OCI-LY3 (cell line): ENCODE data around the gene ZCCHC14.

ENCODE experiments used
- H2AFZ ChIP-seq: fragments of 200-600, 300-600 bp; shearing (Covaris generic); 2 replicates; pipeline ENCODE4 v1.6.0; 2014; ENCODE audit warnings: antibody characterized with exemption, low read depth, low read length
- H3K27ac ChIP-seq: fragments of 200-600, 300-600 bp; sonication (generic); 2 replicates; pipeline ENCODE4 v1.5.1; 2014; ENCODE audit warnings: mild to moderate bottlenecking, low read length, moderate library complexity, mixed read lengths
- H3K27me3 ChIP-seq: fragments of 200-600, 300-600 bp; sonication (generic); 2 replicates; pipeline ENCODE4 v1.6.1; 2014; ENCODE audit warnings: low read depth, low read length, mixed read lengths
- H3K36me3 ChIP-seq: fragments of 200-600, 300-600 bp; sonication (generic); replicated peaks from 2 replicates; pipeline ENCODE3; 2014; ENCODE audit warnings: low read depth, low read length, mixed read lengths
- H3K4me1 ChIP-seq: fragments of 300-600, 200-600 bp; sonication (generic); 2 replicates; pipeline ENCODE4 v1.6.1; 2014; ENCODE audit warnings: low read length, mixed read lengths
- H3K4me2 ChIP-seq: fragments of 200-600, 300-600 bp; sonication (generic); 2 replicates; pipeline ENCODE4 v1.6.1; 2014; ENCODE audit warnings: low read length, mixed read lengths
- H3K4me3 ChIP-seq: fragments of 300-600, 200-600 bp; sonication (generic); 2 replicates; pipeline ENCODE4 v1.5.1; 2014; ENCODE audit warnings: antibody characterized with exemption, mild to moderate bottlenecking, low read length, moderate library complexity
- H3K79me2 ChIP-seq: fragments of 300-600, 200-600 bp; shearing (Covaris generic); 2 replicates; pipeline ENCODE4 v1.6.1; 2014; ENCODE audit warnings: mild to moderate bottlenecking, low read length, mixed read lengths
- H3K9ac ChIP-seq: fragments of 300-600, 200-600 bp; shearing (Covaris generic); 2 replicates; pipeline ENCODE4 v1.6.0; 2014; ENCODE audit warnings: mild to moderate bottlenecking, low read length, moderate library complexity
- H3K9me3 ChIP-seq: fragments of 200-600, 300-600 bp; shearing (Covaris generic); 2 replicates; pipeline ENCODE4 v1.6.1; 2014; ENCODE audit warnings: low read length, mixed read lengths; ENCODE audit not compliant: insufficient read depth
- H4K20me1 ChIP-seq: fragments of 200-600, 300-600 bp; sonication (generic); 2 replicates; pipeline ENCODE4 v1.6.1; 2016; ENCODE audit warnings: low read length, mixed read lengths; ENCODE audit not compliant: insufficient read depth
- EZH2phosphoT487 ChIP-seq: fragments of 200-600 bp; shearing (Covaris generic); IDR thresholded peaks from 2 replicates; pipeline ENCODE4 v1.6.1; 2018; ENCODE audit warnings: antibody characterized with exemption, mixed run types, low read depth
- TF ChIP-seq, protein P1 (sequence below): fragments of 200-600, 300-600 bp; sonication (generic); IDR thresholded peaks from 2 replicates; pipeline ENCODE4 v1.5.1; 2014; ENCODE audit warnings: antibody characterized with exemption, low read length, low read depth

The ZCCHC14 gene

DNA sequence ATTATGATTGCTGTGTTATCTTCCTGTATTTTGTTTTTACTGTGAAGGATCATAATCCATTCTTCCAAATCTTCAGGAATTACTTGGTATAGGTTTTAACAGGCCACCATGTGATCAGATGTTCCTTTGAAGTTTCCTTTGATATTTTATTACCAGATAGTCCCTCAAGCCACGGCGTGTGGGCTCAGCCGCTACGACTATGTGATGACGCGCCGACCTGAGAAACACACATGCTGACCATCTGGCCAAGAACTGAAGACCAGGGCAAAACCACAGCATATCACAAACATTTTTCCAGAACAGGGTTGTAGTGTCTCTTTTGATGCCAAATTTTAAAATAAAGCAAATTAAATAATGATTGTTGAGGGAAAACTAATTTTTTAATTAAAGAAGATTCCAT is 47.3 kb downstream of the ZCCHC14 start:
- Histone ChIP-seq H4K20me1 (no peaks in the 10 kb centered on the region), H3K4me2 (no peak overlapping the region), H3K27ac (no peak overlapping the region), H2AFZ (no peak overlapping the region), H3K4me1 (no peaks in the 10 kb centered on the region), H3K79me2 (no peaks in the 10 kb centered on the region), H3K4me3 (no peak overlapping the region), H3K36me3 (no peaks in the 10 kb centered on the region), H3K9me3 (no peaks in the 10 kb centered on the region), H3K27me3 (no peaks in the 10 kb centered on the region), H3K9ac (no peak overlapping the region)
- TF ChIP-seq, protein P1, sequence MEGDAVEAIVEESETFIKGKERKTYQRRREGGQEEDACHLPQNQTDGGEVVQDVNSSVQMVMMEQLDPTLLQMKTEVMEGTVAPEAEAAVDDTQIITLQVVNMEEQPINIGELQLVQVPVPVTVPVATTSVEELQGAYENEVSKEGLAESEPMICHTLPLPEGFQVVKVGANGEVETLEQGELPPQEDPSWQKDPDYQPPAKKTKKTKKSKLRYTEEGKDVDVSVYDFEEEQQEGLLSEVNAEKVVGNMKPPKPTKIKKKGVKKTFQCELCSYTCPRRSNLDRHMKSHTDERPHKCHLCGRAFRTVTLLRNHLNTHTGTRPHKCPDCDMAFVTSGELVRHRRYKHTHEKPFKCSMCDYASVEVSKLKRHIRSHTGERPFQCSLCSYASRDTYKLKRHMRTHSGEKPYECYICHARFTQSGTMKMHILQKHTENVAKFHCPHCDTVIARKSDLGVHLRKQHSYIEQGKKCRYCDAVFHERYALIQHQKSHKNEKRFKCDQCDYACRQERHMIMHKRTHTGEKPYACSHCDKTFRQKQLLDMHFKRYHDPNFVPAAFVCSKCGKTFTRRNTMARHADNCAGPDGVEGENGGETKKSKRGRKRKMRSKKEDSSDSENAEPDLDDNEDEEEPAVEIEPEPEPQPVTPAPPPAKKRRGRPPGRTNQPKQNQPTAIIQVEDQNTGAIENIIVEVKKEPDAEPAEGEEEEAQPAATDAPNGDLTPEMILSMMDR, result no peak
- no peak for TF ChIP-seq EZH2phosphoT487

DNA sequence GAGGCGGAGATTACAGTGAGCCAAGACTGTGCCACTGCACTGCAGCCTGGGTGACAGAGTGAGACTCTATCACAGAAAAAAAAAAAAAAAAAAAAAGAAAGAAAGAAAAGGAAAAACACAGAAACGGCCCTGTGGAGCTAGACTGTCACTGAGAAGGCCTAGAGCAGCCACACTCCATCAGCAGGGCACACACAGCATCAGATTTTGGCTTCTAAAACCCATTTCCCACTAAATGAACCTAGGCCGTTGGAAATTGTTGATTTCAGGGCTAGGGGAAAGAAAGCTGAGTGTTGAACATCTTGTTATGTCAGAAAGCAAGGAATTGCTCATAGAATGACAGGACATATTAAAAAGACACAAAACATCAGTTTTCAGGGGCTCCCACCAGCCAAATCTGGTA is 48.9 kb downstream of the ZCCHC14 start:
- no peak overlapping the region for H3K27ac ChIP-seq
- no peaks in the 10 kb centered on the region for H4K20me1 ChIP-seq
- H3K4me3 ChIP-seq, result no peak overlapping the region
- H3K9ac ChIP-seq, result no peak overlapping the region
- no peaks in the 10 kb centered on the region for H3K79me2 ChIP-seq
- no peaks in the 10 kb centered on the region for H3K27me3 ChIP-seq
- no peak overlapping the region for H3K4me2 ChIP-seq
- H3K4me1 ChIP-seq, result no peaks in the 10 kb centered on the region
- H3K36me3 ChIP-seq, result no peaks in the 10 kb centered on the region
- no peak overlapping the region for H2AFZ ChIP-seq
- H3K9me3 ChIP-seq, result no peaks in the 10 kb centered on the region
- TF ChIP-seq, protein P1, result no peak
- no peak for TF ChIP-seq EZH2phosphoT487

DNA sequence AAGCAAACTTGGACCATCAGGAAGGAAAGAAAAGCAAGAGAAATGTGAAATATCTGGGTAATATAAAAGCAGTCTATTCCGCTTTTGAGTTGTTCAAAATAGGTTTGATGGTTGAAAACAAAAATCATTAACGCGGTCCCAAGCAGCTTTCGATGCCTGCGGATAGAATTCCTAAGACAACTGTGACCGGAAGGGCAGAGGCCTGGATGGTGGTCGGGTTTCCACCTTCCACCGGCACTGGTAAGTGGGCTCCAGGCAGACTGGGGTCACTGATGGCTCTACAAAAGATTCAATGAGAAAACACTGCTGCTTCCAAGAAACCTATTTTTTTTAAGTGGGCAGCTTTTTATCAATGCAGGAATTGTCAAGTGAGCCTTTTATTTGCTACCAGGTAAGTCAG is 49.8 kb downstream of the ZCCHC14 start:
- Histone ChIP-seq H3K4me3 (no peak overlapping the region), H3K27ac (no peak overlapping the region), H3K4me2 (no peak overlapping the region), H3K9ac (no peak overlapping the region), H3K79me2 (no peaks in the 10 kb centered on the region), H3K9me3 (no peaks in the 10 kb centered on the region), H2AFZ (no peak overlapping the region), H3K4me1 (no peaks in the 10 kb centered on the region), H4K20me1 (no peaks in the 10 kb centered on the region), H3K36me3 (no peaks in the 10 kb centered on the region), H3K27me3 (no peaks in the 10 kb centered on the region)
- TF ChIP-seq, protein P1, result no peak
- TF ChIP-seq EZH2phosphoT487, result no peak

- Histone ChIP-seq H3K9me3 (no peaks in the 10 kb centered on the region), H3K79me2 (no peaks in the 10 kb centered on the region), H3K4me1 (no peaks in the 10 kb centered on the region)
Measured at GRCh38 chr16:87442581-87442966, 50.2 kb downstream of the ZCCHC14 start.

More at GRCh38 chr16:87442581-87442966, 50.2 kb downstream of the ZCCHC14 start:
- Histone ChIP-seq H2AFZ (no peak overlapping the region), H3K27me3 (no peaks in the 10 kb centered on the region), H4K20me1 (no peaks in the 10 kb centered on the region), H3K4me3 (no peak overlapping the region), H3K9ac (no peak overlapping the region), H3K4me2 (no peak overlapping the region), H3K36me3 (no peaks in the 10 kb centered on the region), H3K27ac (no peak overlapping the region)
- no peak for TF ChIP-seq EZH2phosphoT487
- TF ChIP-seq, protein P1, result no peak
